IMR-90 (cell line): ENCODE measurements around the gene SERPINB1.

Source experiments
- BHLHE40 ChIP-seq: fragments of 150-350 bp; IDR thresholded peaks from 2 replicates; pipeline ENCODE4 v1.6.1; 2016; ENCODE audit warnings: mild to moderate bottlenecking, low read depth, low read length
- CEBPB ChIP-seq: IDR thresholded peaks from 2 replicates; pipeline ENCODE4 v1.6.1; 2012; ENCODE audit warnings: low read depth, low read length, improper control_type of control experiment
- CTCF ChIP-seq: conservative IDR thresholded peaks from 2 replicates; pipeline ENCODE4 v1.5.1; 2012; ENCODE audit warnings: mild to moderate bottlenecking, low read depth, low read length, improper control_type of control experiment
- FOS ChIP-seq: fragments of 150-350 bp; IDR thresholded peaks from 2 replicates; pipeline ENCODE4 v1.6.1; 2016; ENCODE audit warnings: low read depth, low read length
- MAFK ChIP-seq: IDR thresholded peaks from 2 replicates; pipeline ENCODE4 v1.6.1; 2012; ENCODE audit warnings: low read depth, low read length, improper control_type of control experiment
- POLR2A ChIP-seq: IDR thresholded peaks from 2 replicates; pipeline ENCODE4 v1.6.1; 2012; ENCODE audit warnings: mild to moderate bottlenecking, low read depth, low read length
- RAD21 ChIP-seq: IDR thresholded peaks from 2 replicates; pipeline ENCODE4 v1.6.1; 2012; ENCODE audit warnings: low read length, improper control_type of control experiment
- RCOR1 ChIP-seq: IDR thresholded peaks from 2 replicates; pipeline ENCODE4 v1.6.1; 2012; ENCODE audit warnings: mild to moderate bottlenecking, low read length, improper control_type of control experiment; ENCODE audit not compliant: insufficient replicate concordance
- SMC3 ChIP-seq: fragments of 150-350 bp; IDR thresholded peaks from 2 replicates; pipeline ENCODE4 v1.6.1; 2016; ENCODE audit warnings: low read depth, mild to moderate bottlenecking, antibody characterized with exemption, low read length, moderate library complexity
- USF2 ChIP-seq: fragments of 150-350 bp; IDR thresholded peaks from 2 replicates; pipeline ENCODE4 v1.6.1; 2017; ENCODE audit warnings: mild to moderate bottlenecking, antibody characterized with exemption, low read length, low read depth

- TF ChIP-seq BHLHE40 (no peak), FOS (no peak), CTCF (no peak), POLR2A (no peak), SMC3 (no peak), RCOR1 (no peak), MAFK (no peak), RAD21 (no peak), CEBPB (no peak), USF2 (no peak)
Observed at GRCh38 chr6:2819978-2820377, 21.7 kb downstream of the SERPINB1 start.
